ENCODE data around the gene ZHX3.

GRCh38 chr20:41335591-41335990 is 18.1 kb upstream of the ZHX3 start:
- TF ChIP-seq CTCF (CRISPR knock-in tag; IDR thresholded peaks at IDR 0.05) (no peak), REST (IDR thresholded peaks at IDR 0.05; ENCODE audit: borderline replicate concordance in 1 of 2, low read depth in 1 of 2, low read length in 2 of 2) (no peak), BORCS8-MEF2B (CRISPR knock-in tag; IDR thresholded peaks at IDR 0.05) (no peak), POLR2AphosphoS5 (IDR thresholded peaks at IDR 0.05; ENCODE audit: low read depth, low read length) (no peak), DNMT1 (CRISPR knock-in tag; IDR thresholded peaks at IDR 0.05) (no peak), ZMAT5 (CRISPR knock-in tag; IDR thresholded peaks at IDR 0.05; ENCODE audit: borderline replicate concordance, low read depth) (no peak), ZNF766 (CRISPR knock-in tag; IDR thresholded peaks at IDR 0.05; ENCODE audit: borderline replicate concordance) (no peak), U2AF1 (optimal IDR thresholded peaks at IDR 0.05; ENCODE audit: low read depth, low read length) (no peak), ZZZ3 (CRISPR knock-in tag; IDR thresholded peaks at IDR 0.05; ENCODE audit: borderline replicate concordance) (no peak), DPF2 (CRISPR knock-in tag; IDR thresholded peaks at IDR 0.05; ENCODE audit: borderline replicate concordance, low read depth) (no peak), NPAS2 (CRISPR knock-in tag; IDR thresholded peaks at IDR 0.05; ENCODE audit: borderline replicate concordance) (no peak)
